Stimulated activated CD4-positive, alpha-beta T cell treated with anti-CD3 and anti-CD28 coated beads, TNF-alpha, amount 100 ng/mL, for 48 hours (primary cell): ENCODE measurements around the gene HBA2.
"Not testable (repeated sequence)": the region's sequence is repeated elsewhere in the genome, so short reads cannot be mapped to it uniquely, and the experiment has no call there.

Source experiments
- DNase-seq, 3 donors: peaks; one replicate each; pipeline ENCODE4 v3.0.0-alpha.2; 2020; ENCODE audit warnings: low read depth in 3 of 3

HBA2 gene

GRCh38 chr16:155031-155398 lies 17.7 kb upstream of the HBA2 start:
- DNase-seq, result no peak

- no peak for DNase-seq
Observed at GRCh38 chr16:159136-159849, 13.4 kb upstream of the HBA2 start.

GRCh38 chr16:160242-160641 lies 12.4 kb upstream of the HBA2 start:
- not testable (repeated sequence) for DNase-seq

DNA sequence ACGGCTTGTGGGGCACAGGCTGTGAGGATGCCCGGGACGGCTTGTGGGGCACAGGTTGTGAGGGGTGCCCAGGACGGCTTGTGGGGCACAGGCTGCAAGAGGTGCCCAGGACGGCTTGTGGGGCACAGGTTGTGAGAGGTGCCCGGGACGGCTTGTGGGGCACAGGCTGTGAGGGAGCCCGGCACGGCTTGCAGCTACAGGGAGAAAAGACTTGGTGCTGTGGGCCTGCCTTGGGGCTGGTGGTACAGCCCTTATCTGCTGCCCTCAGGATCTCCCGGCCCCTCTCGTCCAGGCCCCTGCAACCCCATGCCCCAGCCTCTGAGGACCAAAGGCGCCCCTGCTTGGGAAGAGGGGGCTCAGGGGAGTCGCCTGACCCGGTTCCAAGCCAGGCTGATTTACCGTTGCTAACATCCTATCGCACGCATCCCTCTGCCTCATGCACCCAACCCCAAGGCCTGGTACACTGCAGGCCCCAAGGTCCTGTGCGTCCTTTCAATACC lies 11.9 kb upstream of the HBA2 start:
- no peak for DNase-seq

GRCh38 chr16:162271-162991 lies 10.2 kb upstream of the HBA2 start:
- DNase-seq, result no peak

DNA sequence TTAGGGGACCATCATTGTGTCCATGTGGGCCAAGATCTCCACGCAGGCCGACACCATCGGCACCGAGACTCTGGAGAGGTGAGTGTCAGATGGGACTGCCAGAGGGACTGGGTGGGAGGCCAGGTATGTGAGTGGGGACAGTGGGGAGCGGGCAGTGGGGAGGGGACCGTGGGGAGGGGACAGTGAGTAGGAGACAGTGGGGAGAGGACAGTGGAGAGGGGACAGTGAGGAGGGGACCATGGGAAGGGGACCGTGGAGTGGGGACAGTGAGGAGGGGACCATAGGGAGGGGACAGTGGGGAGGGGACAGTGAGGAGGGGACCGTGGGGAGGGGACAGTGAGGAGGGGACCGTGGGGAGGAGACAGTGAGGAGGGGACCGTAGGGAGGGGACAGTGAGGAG lies 9.5 kb upstream of the HBA2 start:
- not testable (repeated sequence) for DNase-seq

DNA sequence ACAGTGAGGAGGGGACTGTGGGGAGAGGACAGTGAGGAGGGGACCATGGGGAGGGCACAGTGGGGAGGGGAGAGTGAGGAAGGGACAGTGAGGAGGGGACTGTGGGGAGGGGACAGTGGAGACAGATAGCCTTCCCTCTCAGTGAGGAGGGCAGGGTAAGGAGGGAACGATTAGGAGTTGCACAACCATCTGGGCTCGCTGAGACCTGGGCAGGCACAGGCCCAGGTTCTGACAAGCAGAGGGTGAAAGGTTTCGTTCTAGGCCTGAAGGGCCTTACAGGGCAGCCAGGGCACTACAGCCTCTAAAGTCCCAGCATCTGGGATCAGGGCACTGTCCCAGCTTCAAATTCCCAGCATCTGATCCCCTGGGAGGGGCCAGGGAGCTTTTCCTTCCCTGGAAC lies 9.0 kb upstream of the HBA2 start:
- not testable (repeated sequence) for DNase-seq

DNA sequence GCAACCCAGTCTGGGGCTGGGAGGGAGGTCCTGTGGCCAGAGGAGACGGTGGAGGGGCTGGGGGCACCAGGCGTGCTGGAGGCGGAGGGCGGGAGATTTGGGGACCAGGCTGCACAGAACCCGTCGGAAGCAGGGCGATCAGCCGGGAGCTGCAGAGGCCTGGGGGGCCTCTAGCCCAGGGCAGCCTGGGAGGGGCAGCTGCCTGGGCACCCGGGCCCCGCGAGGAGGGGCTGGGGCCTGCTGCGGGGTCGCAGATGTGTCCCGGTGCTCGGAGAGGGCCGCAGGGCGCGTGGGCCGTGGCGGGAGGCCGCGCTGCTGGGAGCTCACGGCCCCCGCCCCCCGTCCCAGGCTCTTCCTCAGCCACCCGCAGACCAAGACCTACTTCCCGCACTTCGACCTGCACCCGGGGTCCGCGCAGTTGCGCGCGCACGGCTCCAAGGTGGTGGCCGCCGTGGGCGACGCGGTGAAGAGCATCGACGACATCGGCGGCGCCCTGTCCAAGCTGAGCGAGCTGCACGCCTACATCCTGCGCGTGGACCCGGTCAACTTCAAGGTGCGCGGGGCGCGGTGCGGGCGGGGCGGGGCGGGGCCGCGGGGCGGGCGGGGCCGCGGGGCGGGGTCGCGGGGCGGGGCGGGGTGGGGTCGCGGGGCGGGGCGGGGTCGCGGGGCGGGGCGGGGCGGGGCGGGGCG lies 8.4 kb upstream of the HBA2 start:
- DNase-seq, result not testable (repeated sequence)

DNA sequence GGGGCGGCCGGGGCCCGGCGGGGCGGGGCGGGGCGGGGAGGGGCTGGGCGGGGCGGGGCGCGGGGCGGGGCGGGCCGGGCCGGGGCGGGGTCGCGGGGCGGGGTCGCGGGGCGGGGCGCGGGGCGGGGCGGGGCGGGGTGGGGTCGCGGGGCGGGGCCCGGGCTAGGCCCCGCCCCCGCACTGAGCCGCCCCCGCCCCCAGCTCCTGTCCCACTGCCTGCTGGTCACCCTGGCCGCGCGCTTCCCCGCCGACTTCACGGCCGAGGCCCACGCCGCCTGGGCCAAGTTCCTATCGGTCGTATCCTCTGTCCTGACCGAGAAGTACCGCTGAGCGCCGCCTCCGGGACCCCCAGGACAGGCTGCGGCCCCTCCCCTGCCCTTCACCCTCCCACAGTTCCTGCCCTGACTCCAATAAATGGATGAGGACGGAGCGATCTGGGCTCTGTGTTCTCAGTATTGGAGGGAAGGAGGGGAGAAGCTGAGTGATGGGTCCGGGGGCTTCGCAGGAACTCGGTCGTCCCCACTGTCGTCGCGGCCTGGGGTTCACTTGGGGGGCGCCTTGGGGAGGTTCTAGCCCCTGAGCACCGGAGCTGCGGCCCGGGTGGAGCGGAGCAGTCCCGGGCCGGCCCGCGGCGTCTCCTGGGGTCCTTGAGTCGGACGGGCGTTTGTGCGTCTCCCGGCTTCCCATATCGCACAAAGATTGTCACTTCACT lies 7.7 kb upstream of the HBA2 start:
- no peak for DNase-seq

DNA sequence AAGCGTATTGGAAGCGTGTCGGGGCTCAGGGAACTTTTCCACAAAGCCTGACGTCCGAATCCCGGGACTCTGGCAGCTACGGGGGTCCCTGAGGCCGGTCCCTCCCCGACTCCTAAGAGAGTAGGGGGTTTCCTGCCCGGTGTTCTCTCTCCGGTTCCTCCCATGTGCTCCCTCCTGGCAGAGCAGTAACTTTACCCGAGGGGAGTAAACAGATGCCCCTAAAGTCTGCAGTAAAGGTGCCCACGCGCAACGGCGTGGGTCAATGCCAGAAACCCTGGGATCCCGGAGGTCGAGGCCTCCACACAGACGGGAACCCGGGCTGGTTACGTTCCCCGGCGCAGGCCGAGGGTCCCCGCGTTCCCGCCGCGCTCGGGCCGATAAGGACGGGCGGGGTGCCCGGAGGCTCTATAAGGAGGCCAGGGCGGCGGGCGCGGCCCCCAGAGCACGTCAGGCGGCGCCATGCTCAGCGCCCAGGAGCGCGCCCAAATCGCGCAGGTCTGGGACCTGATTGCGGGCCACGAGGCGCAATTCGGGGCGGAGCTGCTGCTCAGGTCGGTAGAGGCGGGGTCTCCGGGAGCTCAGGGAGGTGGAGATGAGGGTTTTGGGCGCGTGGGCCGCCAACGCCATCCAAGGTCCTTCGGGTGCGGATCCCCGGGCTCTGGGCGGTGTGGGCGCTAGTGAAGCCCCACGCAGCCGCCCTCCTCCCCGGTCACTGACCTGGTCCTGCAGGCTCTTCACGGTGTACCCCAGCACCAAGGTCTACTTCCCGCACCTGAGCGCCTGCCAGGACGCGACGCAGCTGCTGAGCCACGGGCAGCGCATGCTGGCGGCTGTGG lies 6.9 kb upstream of the HBA2 start, which contains the start of gene HBM:
TSS of gene HBM (plus strand) at position 440 of the 836 bp plus-strand sequence. CDS start at position 460, 20 bp downstream.
- no peak for DNase-seq

DNA sequence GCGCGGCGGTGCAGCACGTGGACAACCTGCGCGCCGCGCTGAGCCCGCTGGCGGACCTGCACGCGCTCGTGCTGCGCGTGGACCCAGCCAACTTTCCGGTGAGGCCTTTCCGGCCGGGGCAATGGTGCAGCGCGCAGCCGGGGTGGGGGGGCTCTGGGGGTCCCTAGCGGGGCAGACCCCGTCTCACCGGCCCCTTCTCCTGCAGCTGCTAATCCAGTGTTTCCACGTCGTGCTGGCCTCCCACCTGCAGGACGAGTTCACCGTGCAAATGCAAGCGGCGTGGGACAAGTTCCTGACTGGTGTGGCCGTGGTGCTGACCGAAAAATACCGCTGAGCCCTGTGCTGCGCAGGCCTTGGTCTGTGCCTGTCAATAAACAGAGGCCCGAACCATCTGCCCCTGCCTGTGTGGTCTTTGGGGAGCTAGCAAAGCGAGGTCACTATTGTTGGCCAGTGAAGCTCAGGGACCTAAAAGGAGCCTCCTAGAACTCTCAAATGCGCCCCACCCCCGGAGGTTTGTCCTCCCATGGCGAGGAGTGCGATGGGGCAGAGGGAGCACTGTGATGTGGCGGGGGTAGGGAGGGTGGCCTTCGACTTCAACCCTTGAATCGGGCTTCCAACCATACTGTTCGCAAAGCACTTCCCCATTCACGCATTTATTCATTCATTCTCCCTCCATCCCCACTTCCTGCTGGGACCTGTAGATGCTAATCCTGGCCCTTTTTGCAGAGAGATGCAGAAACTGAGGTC lies 6.1 kb upstream of the HBA2 start:
- no peak for DNase-seq

- no peak for DNase-seq
Observed at GRCh38 chr16:167122-167690, 5.5 kb upstream of the HBA2 start.

- no peak for DNase-seq
Observed at GRCh38 chr16:168424-168823, 4.3 kb upstream of the HBA2 start.

- DNase-seq, result no peak
Observed at GRCh38 chr16:169014-169413, 3.7 kb upstream of the HBA2 start.

- DNase-seq, result not testable (repeated sequence)
Observed at GRCh38 chr16:170088-170507, 2.6 kb upstream of the HBA2 start.

DNA sequence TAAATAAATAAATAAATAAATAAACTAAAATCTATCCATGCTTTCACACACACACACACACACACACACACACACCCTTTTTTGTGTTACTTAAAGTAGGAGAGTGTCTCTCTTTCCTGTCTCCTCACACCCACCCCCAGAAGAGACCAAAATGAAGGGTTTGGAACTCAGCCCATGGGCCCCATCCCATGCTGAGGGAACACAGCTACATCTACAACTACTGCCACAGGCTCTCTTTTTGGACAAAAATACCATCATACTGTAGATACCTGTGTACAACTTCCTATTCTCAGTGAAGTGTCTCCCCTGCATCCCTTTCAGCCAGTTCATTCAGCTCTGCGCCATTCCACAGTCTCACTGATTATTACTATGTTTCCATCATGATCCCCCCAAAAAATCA lies 1.9 kb upstream of the HBA2 start:
- DNase-seq, result no peak

GRCh38 chr16:173211-173854 lies 657 bp downstream of the HBA2 start:
- not testable (repeated sequence) for DNase-seq

GRCh38 chr16:173928-174769 lies 1.5 kb downstream of the HBA2 start:
- DNase-seq, result not testable (repeated sequence)
